Vagina (tissue), 2 donors: ENCODE data around the gene RPN2.

ENCODE experiments used
- CTCF ChIP-seq, 3 experiments: fragments of 450-650 bp in 2 of 3; fragments of 200-600 bp in 1 of 3; sonication (generic) in 1 of 3; IDR thresholded peaks; one replicate each; pipeline ENCODE4 v1.5.1; 2017 to 2019; ENCODE audit warnings: antibody characterized with exemption in 3 of 3, mild to moderate bottlenecking in 2 of 3, moderate library complexity in 2 of 3
- POLR2A ChIP-seq, 2 donors: fragments of 450-650 bp; IDR thresholded peaks; one replicate each; pipeline ENCODE4 v1.6.1; 2017; ENCODE audit warnings: antibody characterized with exemption in 2 of 2, mild to moderate bottlenecking in 2 of 2, moderate library complexity in 2 of 2
- POLR2AphosphoS5 ChIP-seq, 2 donors: sonication (generic); formaldehyde crosslinking; IDR thresholded peaks; one replicate each; pipeline ENCODE4 v1.9.0; 2017; ENCODE audit warnings: antibody characterized with exemption in 2 of 2, mild to moderate bottlenecking in 2 of 2, low read depth in 1 of 2; ENCODE audit not compliant: insufficient read depth in 1 of 2

DNA sequence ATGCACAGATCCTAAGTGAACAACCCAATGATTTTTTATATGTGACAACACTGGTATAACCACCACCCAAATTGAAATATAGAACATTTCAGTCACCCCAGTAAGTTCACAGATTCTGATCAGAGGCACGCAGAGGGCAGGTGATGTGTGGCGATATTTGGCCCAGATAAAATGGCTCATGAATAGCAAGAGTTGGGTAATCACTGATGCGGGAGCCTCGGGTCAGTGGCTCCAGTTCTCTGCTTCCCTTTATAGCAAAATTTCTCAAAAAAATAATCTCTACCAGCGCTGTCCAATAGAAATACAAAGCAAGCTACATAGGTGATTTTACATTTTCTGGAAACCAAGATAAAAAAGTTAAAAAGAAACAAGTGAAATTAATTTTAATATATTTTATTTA is 67.6 kb downstream of the RPN2 start:
- TF ChIP-seq CTCF (IDR thresholded peaks at IDR 0.05) = no peak
- TF ChIP-seq POLR2A (IDR thresholded peaks at IDR 0.05) = no peak
- TF ChIP-seq POLR2AphosphoS5 (IDR thresholded peaks at IDR 0.05; ENCODE audit: insufficient read depth in 1 of 2, low read depth in 1 of 2) = no peak
